ENCODE data around the gene ANKH. TPM values are rescaled to one million over a fixed set of nuclear protein-coding genes. Genes with fewer than 3 reads are reported as not detected.

The ANKH gene
- total and polyA plus RNA-seq, 10 of the 15 experiments (the other 5 are each of a cell fraction or from before 2014, with no cell fraction given), result 2.1 to 43.9 (median 14.4) TPM

- Histone ChIP-seq H3K4me3 (no peak overlapping the region), H4K20me1 (ENCODE audit: control insufficient read depth, insufficient read depth) (no peaks in the 10 kb centered on the region), H3K4me2 (ENCODE audit: control insufficient read depth, insufficient read depth) (no peak overlapping the region), H3K9me3 (replicated peaks; ENCODE audit: control insufficient read depth, insufficient read depth, low read length) (no peaks in the 10 kb centered on the region), H3K27ac (ENCODE audit: control insufficient read depth, insufficient read depth) (no peak overlapping the region), H3K36me3 (ENCODE audit: control insufficient read depth in 2 of 2, insufficient read depth in 2 of 2, low read length in 1 of 2) (peaks cover 0 to 2% of the 10 kb centered on the region in 2 experiments; a peak in 1 of 4 replicates), H2AFZ (ENCODE audit: control insufficient read depth, low read depth, low read length) (no peak overlapping the region), H3K79me2 (ENCODE audit: control insufficient read depth, insufficient read depth, low read length) (no peaks in the 10 kb centered on the region), H3K4me1 (ENCODE audit: control insufficient read depth, insufficient read depth, low read length) (peaks cover 7% of the 10 kb centered on the region), H3K27me3 (replicated peaks in 1 of 2; ENCODE audit: control insufficient read depth in 2 of 2, insufficient read depth in 2 of 2, low read length in 1 of 2) (no peaks in the 10 kb centered on the region), H3K9ac (ENCODE audit: control insufficient read depth, insufficient read depth, low read length) (no peak overlapping the region)
- WGBS (ENCODE audit: insufficient coverage, insufficient replicate concordance, low lambda C conversion rate, missing lambda C conversion rate), result 81% methylated on average over 4 of the region's 4 CpGs
- ChIA-PET CTCF (interaction anchor here (1.2 to 1.3 kb wide), 2 partner anchors 8 to 110 kb away, joined by 3 to 5 read pairs; no protein-coding TSS in a partner anchor), POLR2A (interaction anchor here (0.6 kb wide), 1 partner anchor 43 kb away, joined by 4 read pairs; no protein-coding TSS in a partner anchor), SMC1A (ENCODE audit: uncharacterized antibody, unreplicated experiment) (interaction anchor here (1.2 to 2.9 kb wide), 2 partner anchors 11 to 14 kb away, joined by 5 to 7 read pairs; no protein-coding TSS in a partner anchor), RAD21 (ENCODE audit: unreplicated experiment) (no interaction called here)
- ATAC-seq (no peak), FAIRE-seq (no peak), DNase-seq (ENCODE audit: low read depth, low spot score) (no peak)
- in situ Hi-C loops (cut with MboI) (no loop called here), intact Hi-C loops (cut with micrococcal nuclease; ENCODE audit: unreplicated experiment) (no loop called here)
- BruUV-seq (replicated peaks), result no TSS peak
- no peak for TF ChIP-seq CBFB (IDR thresholded peaks at IDR 0.05; ENCODE audit: low read depth)
- TF ChIP-seq HDGF (IDR thresholded peaks at IDR 0.05), result no peak
- no peak for TF ChIP-seq BMI1 (IDR thresholded peaks at IDR 0.05; ENCODE audit: borderline replicate concordance)
- no peak for TF ChIP-seq CEBPZ (IDR thresholded peaks at IDR 0.05; ENCODE audit: low read depth, low read length)
- TF ChIP-seq MYB (IDR thresholded peaks at IDR 0.05; ENCODE audit: borderline replicate concordance, low read depth, low read length), result no peak
- TF ChIP-seq E2F8 (IDR thresholded peaks at IDR 0.05; ENCODE audit: low read depth, partially characterized antibody), result no peak
- TF ChIP-seq HCFC1 (IDR thresholded peaks at IDR 0.05; ENCODE audit: low read length), result no peak
- no peak for TF ChIP-seq POU2F2 (IDR thresholded peaks at IDR 0.05; ENCODE audit: borderline replicate concordance, low read depth, low read length)
- TF ChIP-seq EED (IDR thresholded peaks at IDR 0.05; ENCODE audit: low read depth), result no peak
- no peak for TF ChIP-seq RELB (IDR thresholded peaks at IDR 0.05; ENCODE audit: low read depth)
Observed at GRCh38 chr5:14760548-14761002, 111.0 kb downstream of the ANKH start.

Data from GM12878 (cell line).